Stimulated activated CD4-positive, alpha-beta T cell treated with anti-CD3 and anti-CD28 coated beads, Interleukin-2, amount 100 ng/mL, for 48 hours (primary cell): ENCODE results near the gene CHI3L2.

Experiments
- DNase-seq, 2 donors: peaks; one replicate each; pipeline ENCODE4 v3.0.0-alpha.2; 2020

Gene CHI3L2

GRCh38 chr1:111227434-111227833 is at the start of gene CHI3L2:
CHI3L2 (plus strand) TSS chr1:111227713; CDS start chr1:111227730, 17 bp downstream.
- no peak for DNase-seq

GRCh38 chr1:111179968-111180533 is 47.5 kb upstream of the CHI3L2 start:
- DNase-seq = no peak

GRCh38 chr1:111182052-111182451 is 45.5 kb upstream of the CHI3L2 start:
- no peak for DNase-seq

GRCh38 chr1:111183308-111184069 is 44.0 kb upstream of the CHI3L2 start:
- DNase-seq = no peak

GRCh38 chr1:111184663-111185062 is 42.9 kb upstream of the CHI3L2 start:
- DNase-seq = no peak

GRCh38 chr1:111190931-111191451 is 36.5 kb upstream of the CHI3L2 start:
- DNase-seq = no peak

GRCh38 chr1:111191496-111191895 is 36.0 kb upstream of the CHI3L2 start:
- no peak for DNase-seq

- no peak for DNase-seq
Observed at GRCh38 chr1:111192074-111192473, 35.4 kb upstream of the CHI3L2 start.

- no peak for DNase-seq
Observed at GRCh38 chr1:111192658-111193519, 34.6 kb upstream of the CHI3L2 start.

- DNase-seq = no peak
Observed at GRCh38 chr1:111193712-111194480, 33.6 kb upstream of the CHI3L2 start.

- no peak for DNase-seq
Observed at GRCh38 chr1:111195002-111195684, 32.4 kb upstream of the CHI3L2 start.

GRCh38 chr1:111196213-111196612 is 31.3 kb upstream of the CHI3L2 start:
- DNase-seq = no peak

- DNase-seq = no peak
Observed at GRCh38 chr1:111197598-111198284, 29.8 kb upstream of the CHI3L2 start.

GRCh38 chr1:111198836-111199235 is 28.7 kb upstream of the CHI3L2 start:
- DNase-seq = no peak

GRCh38 chr1:111199329-111199728 is 28.2 kb upstream of the CHI3L2 start:
- no peak for DNase-seq

- DNase-seq = peak; percentile 57 to 58
Observed at GRCh38 chr1:111199881-111200801, 27.4 kb upstream of the CHI3L2 start, which contains the start of gene DENND2D. DENND2D (minus strand) TSS chr1:111200646; CDS start chr1:111200459, 187 bp downstream.

- no peak for DNase-seq
Observed at GRCh38 chr1:111200802-111201161, 26.7 kb upstream of the CHI3L2 start.

- no peak for DNase-seq
Observed at GRCh38 chr1:111201275-111202090, 26.0 kb upstream of the CHI3L2 start.

GRCh38 chr1:111202366-111202706 is 25.2 kb upstream of the CHI3L2 start:
- no peak for DNase-seq
